Upper lobe of left lung (tissue), 6 donors: ENCODE results near the gene HOXA1. TPM values are rescaled to one million over a fixed set of nuclear protein-coding genes. Genes with fewer than 3 reads are reported as not detected.

Experiments
- ATAC-seq, 2 donors: fragments of 200-7000 bp; cut with Tn5 transposase; one replicate each; pipeline ENCODE4 v1.9.1; 2022; ENCODE audit warnings: mild to moderate bottlenecking in 2 of 2, moderate library complexity in 2 of 2; ENCODE audit not compliant: low FRiP score in 2 of 2
- DNase-seq, 2 donors: peaks; one replicate each; pipeline ENCODE4 v3.0.0-alpha.2; 2019 to 2020
- H3K27ac ChIP-seq, 4 donors: fragments of 200-600 bp; sonication (generic); one replicate each; pipeline ENCODE4 v1.5.1; 2016 to 2019
- H3K27me3 ChIP-seq, 4 donors: fragments of 200-600 bp; sonication (generic); one replicate each; pipeline ENCODE4 v1.5.1; 2017 to 2019
- H3K36me3 ChIP-seq, 4 donors: fragments of 200-600 bp; sonication (generic); one replicate each; pipeline ENCODE4 v1.5.1; 2016 to 2019
- H3K4me1 ChIP-seq, 4 donors: fragments of 200-600 bp; sonication (generic); one replicate each; pipeline ENCODE4 v1.5.1; 2018 to 2019
- H3K4me3 ChIP-seq, 4 donors: fragments of 200-600 bp; sonication (generic); one replicate each; pipeline ENCODE4 v1.5.1; 2017 to 2019; ENCODE audit warnings: mild to moderate bottlenecking in 2 of 4, moderate library complexity in 1 of 4
- H3K9me3 ChIP-seq, 4 donors: fragments of 200-600 bp; sonication (generic); one replicate each; pipeline ENCODE4 v1.5.1; 2018 to 2019
- EP300 ChIP-seq, 4 donors: sonication (generic); formaldehyde crosslinking; IDR thresholded peaks; one replicate each; pipeline ENCODE4 v1.5.1; 2017; ENCODE audit warnings: antibody characterized with exemption in 4 of 4, control low read depth in 2 of 4
- POLR2A ChIP-seq, 4 donors: fragments of 450-650 bp; IDR thresholded peaks; one replicate each; pipeline ENCODE4 v1.5.1; 2016 to 2017; ENCODE audit warnings: antibody characterized with exemption in 4 of 4, mild to moderate bottlenecking in 2 of 4
- POLR2AphosphoS5 ChIP-seq, 2 donors: sonication (generic); formaldehyde crosslinking; IDR thresholded peaks; one replicate each; pipeline ENCODE4 v1.5.1; 2017; ENCODE audit warnings: antibody characterized with exemption in 2 of 2
- WGBS, 2 donors: methylation state at CpG; one replicate each; pipeline ENCODE4 v1.1.5; 2017 to 2018; 5-methylcytosine and 5-hydroxymethylcytosine counted together
- total RNA-seq, 6 donors: library from RNA; depleted of rRNA in 4 of 6; stranded (reverse); fragments of >200 nt in 4 of 6; gene quantifications; one replicate each; pipeline versions ENCODE4 v1.1.0 to v1.2.1, GENCODE V29; 2016 to 2021
- TF ChIP-seq, protein P1 (sequence below), 6 experiments: fragments of 450-650 bp in 4 of 6; fragments of 200-600 bp in 2 of 6; sonication (generic) in 2 of 6; IDR thresholded peaks; one replicate each; pipeline ENCODE4 v1.5.1; 2016 to 2019; ENCODE audit warnings: antibody characterized with exemption in 6 of 6
- donor health status: DM: no; HTN: no; CAD: no; lungs with moderate emphysema.
- donor health status: DM: no; HTN: yes; CAD: no; lungs with severe emphysema.

HOXA1 gene
- total RNA-seq, 6 donors from 2014 or later, result 0.46 to 2.1 (median 0.64) TPM; not detected in 3

DNA sequence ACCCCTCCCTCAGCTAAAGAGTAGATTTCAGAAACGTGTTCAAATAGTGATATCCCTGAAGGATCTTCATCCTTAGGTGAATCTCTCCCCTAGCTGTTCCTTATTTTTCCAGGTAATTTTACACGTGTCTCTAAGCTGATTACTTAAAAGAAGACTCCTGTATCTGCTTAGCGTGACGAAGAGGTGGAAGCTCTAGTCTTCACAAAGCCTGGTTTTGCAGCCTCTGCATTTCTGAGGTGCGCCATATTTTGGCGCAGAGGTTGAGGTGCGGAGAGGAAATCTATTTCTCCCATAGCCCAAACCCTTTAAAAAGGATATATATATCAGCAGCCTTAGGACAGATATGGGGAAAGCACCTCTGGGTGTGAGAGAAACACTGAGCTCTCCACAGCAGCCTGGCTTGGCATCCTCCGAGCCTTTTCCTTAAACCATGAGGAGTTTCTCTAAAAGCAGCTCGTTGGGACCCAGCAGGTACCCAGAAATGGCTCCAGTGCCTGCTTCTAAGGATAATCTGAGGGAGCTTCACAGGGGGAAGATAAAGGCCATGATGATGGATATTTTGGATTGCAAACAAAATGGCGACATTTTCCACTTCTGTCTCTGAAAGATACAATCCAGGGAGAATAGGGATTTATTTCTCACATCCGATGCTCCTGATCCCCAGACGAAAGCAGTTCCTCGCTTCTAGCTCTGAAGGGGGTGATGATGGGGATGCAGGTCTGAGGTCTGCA, 9.7 kb upstream of the HOXA1 start:
- no peak for DNase-seq
- TF ChIP-seq EP300 (IDR thresholded peaks at IDR 0.05) (no peak), POLR2A (IDR thresholded peaks at IDR 0.05) (no peak), POLR2AphosphoS5 (IDR thresholded peaks at IDR 0.05) (no peak)
- TF ChIP-seq, protein P1, sequence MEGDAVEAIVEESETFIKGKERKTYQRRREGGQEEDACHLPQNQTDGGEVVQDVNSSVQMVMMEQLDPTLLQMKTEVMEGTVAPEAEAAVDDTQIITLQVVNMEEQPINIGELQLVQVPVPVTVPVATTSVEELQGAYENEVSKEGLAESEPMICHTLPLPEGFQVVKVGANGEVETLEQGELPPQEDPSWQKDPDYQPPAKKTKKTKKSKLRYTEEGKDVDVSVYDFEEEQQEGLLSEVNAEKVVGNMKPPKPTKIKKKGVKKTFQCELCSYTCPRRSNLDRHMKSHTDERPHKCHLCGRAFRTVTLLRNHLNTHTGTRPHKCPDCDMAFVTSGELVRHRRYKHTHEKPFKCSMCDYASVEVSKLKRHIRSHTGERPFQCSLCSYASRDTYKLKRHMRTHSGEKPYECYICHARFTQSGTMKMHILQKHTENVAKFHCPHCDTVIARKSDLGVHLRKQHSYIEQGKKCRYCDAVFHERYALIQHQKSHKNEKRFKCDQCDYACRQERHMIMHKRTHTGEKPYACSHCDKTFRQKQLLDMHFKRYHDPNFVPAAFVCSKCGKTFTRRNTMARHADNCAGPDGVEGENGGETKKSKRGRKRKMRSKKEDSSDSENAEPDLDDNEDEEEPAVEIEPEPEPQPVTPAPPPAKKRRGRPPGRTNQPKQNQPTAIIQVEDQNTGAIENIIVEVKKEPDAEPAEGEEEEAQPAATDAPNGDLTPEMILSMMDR (IDR thresholded peaks at IDR 0.05), result no peak
- Histone ChIP-seq H3K4me3 (peak overlapping the region in 1 of 4 donors; percentile 49), H3K4me1 (peaks cover 5 to 36% (median 28%) of the 10 kb centered on the region in 4 donors), H3K9me3 (no peaks in the 10 kb centered on the region), H3K27ac (peak overlapping the region; percentile 89 to 95 (median 94)), H3K36me3 (no peaks in the 10 kb centered on the region), H3K27me3 (peaks cover 0 to 18% (median 7%) of the 10 kb centered on the region in 4 donors)
- 66 to 70% methylated on average over 13 of the region's 13 CpGs for WGBS, 2 donors
- no peak for ATAC-seq

DNA sequence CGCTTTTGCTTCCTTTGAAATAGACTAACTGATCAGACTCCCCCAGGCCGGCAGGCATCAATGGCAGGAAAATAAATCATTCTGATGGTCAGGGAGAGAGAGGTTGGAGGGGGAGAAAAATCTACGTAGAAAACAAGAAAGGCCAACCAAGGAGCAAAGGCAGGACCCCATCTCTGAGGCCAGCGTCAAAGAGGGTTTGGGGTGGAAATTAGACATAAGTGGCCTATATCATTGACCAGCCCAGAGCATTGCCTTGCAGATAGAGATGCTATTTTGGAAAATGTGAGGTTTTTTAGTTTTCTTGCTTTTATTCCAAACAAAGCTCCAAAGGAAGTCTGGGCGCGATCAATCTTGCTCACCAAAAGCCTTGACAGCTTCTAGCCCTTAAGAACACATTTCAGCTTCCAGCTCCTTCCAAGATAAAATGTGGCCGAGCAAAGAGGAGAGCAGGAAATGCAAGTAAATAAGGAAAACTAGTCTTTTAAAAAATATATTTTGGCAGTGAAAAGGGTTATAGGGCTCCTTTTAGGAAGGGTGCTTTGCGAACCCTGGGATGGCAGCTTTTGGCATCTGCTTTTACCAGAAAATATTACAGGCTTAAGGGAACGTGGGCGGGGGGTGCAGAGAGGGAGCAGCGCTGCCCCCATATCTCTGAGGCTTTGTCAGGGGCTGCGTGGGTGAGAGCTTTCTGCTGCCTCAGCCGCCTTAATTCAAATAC, 8.7 kb upstream of the HOXA1 start:
- no peak overlapping the region for H3K4me3 ChIP-seq
- DNase-seq (no peak), ATAC-seq (no peak)
- peak overlapping the region; percentile 89 to 95 (median 94) for H3K27ac ChIP-seq
- no peaks in the 10 kb centered on the region for H3K9me3 ChIP-seq
- H3K36me3 ChIP-seq, result no peaks in the 10 kb centered on the region
- TF ChIP-seq, protein P1 (IDR thresholded peaks at IDR 0.05), result no peak
- TF ChIP-seq POLR2AphosphoS5 (IDR thresholded peaks at IDR 0.05) (no peak), POLR2A (IDR thresholded peaks at IDR 0.05) (no peak), EP300 (IDR thresholded peaks at IDR 0.05) (no peak)
- 47 to 59% methylated on average over 13 of the region's 13 CpGs for WGBS, 2 donors
- peaks cover 0 to 18% (median 7%) of the 10 kb centered on the region in 4 donors for H3K27me3 ChIP-seq
- H3K4me1 ChIP-seq, result peaks cover 5 to 31% (median 23%) of the 10 kb centered on the region in 4 donors

DNA sequence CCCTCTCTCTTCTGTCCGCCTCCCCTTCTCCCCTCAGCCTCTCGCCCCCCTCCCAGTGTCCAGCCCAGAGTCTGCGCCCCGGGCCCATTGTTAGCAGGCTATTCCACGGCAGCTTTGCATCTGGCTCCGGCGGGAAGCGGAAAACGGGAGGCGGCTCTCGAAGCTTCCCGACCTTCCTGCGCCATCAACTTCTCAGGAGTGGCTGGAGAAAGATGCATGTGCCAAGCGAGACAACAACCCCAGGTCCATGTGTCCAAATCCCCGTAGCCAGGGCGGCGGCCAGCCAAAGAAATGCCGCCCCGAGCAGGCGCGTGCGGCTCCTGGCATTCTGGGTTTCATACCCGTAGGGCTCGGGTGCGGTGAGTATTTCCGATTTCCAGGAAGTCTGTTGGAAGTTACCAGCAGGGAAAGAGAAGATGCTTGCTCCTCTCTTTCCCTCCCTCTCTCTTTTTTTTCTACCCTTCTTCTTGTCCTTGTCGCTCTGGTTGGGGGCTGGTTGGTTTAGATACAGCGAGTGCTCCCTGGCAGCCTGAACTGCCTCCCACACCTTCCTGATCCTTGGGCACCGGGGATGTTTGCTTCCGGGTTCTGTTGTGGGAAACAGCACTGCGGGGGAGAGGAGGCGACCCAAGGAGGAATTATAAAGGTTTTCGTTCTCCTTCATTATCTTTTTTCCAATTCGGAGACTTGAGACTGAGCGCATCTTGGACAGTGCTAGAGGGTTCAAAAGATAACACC, 7.9 kb upstream of the HOXA1 start:
- Histone ChIP-seq H3K4me1 (peaks cover 0 to 28% (median 16%) of the 10 kb centered on the region in 4 donors), H3K9me3 (no peaks in the 10 kb centered on the region), H3K27ac (peak overlapping the region; percentile 89 to 95 (median 94)), H3K36me3 (no peaks in the 10 kb centered on the region), H3K4me3 (peak overlapping the region in 3 of 4 donors; percentile 37 to 50 (median 49)), H3K27me3 (peaks cover 0 to 21% (median 7%) of the 10 kb centered on the region in 4 donors)
- DNase-seq (peak in 1 of 2 donors; percentile 68), ATAC-seq (no peak)
- WGBS, 2 donors, result 11 to 20% methylated on average over 33 to 35 of the region's 35 CpGs
- TF ChIP-seq, protein P1 (IDR thresholded peaks at IDR 0.05), result no peak
- peak in 1 of 2 donors; percentile 32 for TF ChIP-seq POLR2AphosphoS5 (IDR thresholded peaks at IDR 0.05)

DNA sequence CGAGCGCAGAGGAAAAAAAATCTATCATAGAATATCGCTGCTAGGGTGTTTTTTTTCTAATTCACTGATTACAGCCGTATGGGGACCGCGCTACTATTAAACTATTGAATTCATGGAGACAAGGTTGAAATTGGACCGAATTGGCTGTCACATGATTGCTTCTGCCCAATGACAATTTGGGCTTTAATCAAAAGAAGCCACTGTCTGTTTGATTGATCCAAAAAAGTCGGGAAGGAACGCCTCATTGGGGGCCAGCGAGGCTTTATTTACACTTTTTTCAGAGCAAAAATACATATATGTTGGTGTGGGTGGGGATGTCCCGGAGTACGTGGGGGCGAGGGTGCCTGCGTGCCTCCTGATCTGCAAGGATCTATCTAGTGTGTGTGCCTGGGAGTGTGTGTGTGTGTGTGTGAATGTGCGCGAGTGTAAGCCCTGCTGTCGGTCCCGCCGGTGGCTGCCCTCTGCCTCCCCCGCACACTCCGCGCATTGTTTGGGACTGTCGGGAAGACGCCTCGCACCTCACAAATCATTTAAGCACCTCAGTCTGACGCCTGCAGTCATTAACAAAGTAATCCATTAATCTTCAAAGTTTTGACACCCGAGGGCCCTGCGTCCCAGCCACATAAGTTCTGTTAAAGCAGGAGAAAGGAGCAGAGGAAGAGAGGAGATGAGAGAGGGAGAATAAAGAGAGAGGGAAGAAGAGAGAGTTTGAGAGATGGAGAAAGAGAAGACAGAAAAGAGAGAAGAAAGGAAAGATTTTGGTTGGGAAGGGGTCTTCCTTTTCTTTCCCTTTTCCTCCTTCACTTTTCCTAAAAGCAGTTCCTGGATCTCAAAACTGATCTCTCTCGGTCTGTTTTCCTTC, 7.0 kb upstream of the HOXA1 start, which contains the start of gene HOXA2:
HOXA2 (minus strand) TSS at position 103 of the 862 bp plus-strand sequence. CDS start 183 bp downstream, outside the sequence.
- DNase-seq, result peak in 1 of 2 donors; percentile 77

More for the DNA sequence above, 7.0 kb upstream of the HOXA1 start, which contains the start of gene HOXA2:
- Histone ChIP-seq H3K27me3 (peaks cover 0 to 30% (median 10%) of the 10 kb centered on the region in 4 donors), H3K27ac (peak within 1 kb of the TSS; percentile 89 to 95 (median 94)), H3K4me3 (peak within 1 kb of the TSS; percentile 5 to 50 (median 43)), H3K9me3 (no peaks in the 10 kb centered on the region), H3K36me3 (no peaks in the 10 kb centered on the region), H3K4me1 (peaks cover 0 to 31% (median 15%) of the 10 kb centered on the region in 4 donors)
- WGBS, 2 donors, result 5 to 6% methylated on average over 29 of the region's 29 CpGs
- ATAC-seq, result peak; percentile 41 to 65
- TF ChIP-seq POLR2AphosphoS5 (IDR thresholded peaks at IDR 0.05) (peak; percentile 63 to 67), EP300 (IDR thresholded peaks at IDR 0.05) (no peak), POLR2A (IDR thresholded peaks at IDR 0.05) (no peak)
- TF ChIP-seq, protein P1 (IDR thresholded peaks at IDR 0.05), result no peak
